Stimulated activated CD4-positive, alpha-beta T cell treated with anti-CD3 and anti-CD28 coated beads, TNF-alpha, amount 100 ng/mL, for 1 hour (primary cell): ENCODE measurements around the gene KPNB1.

Source experiments
- DNase-seq, 3 donors: peaks; one replicate each; pipeline ENCODE4 v3.0.0-alpha.2; 2020; ENCODE audit warnings: low read depth in 3 of 3, low spot score in 1 of 3

KPNB1 gene

GRCh38 chr17:47649153-47649971 lies at the start of gene KPNB1:
Gene KPNB1 (plus strand): TSS chr17:47649919. CDS start chr17:47650245, 326 bp downstream.
- DNase-seq: peak; percentile 92 to 93 (median 93)

GRCh38 chr17:47603830-47604597 lies 45.7 kb upstream of the KPNB1 start:
- DNase-seq: no peak

- no peak for DNase-seq
Observed at GRCh38 chr17:47604598-47604927, 45.2 kb upstream of the KPNB1 start.

GRCh38 chr17:47605011-47605410 lies 44.7 kb upstream of the KPNB1 start:
- DNase-seq: no peak

- DNase-seq: no peak
Observed at GRCh38 chr17:47607481-47607880, 42.2 kb upstream of the KPNB1 start.

- no peak for DNase-seq
Observed at GRCh38 chr17:47611372-47612350, 38.1 kb upstream of the KPNB1 start.

GRCh38 chr17:47615766-47616424 lies 33.8 kb upstream of the KPNB1 start:
- no peak for DNase-seq

GRCh38 chr17:47618410-47618809 lies 31.3 kb upstream of the KPNB1 start:
- no peak for DNase-seq

GRCh38 chr17:47620503-47621245 lies 29.0 kb upstream of the KPNB1 start:
- DNase-seq: no peak

GRCh38 chr17:47621293-47622179 lies 28.2 kb upstream of the KPNB1 start:
- no peak for DNase-seq

- DNase-seq: no peak
Observed at GRCh38 chr17:47622180-47622549, 27.6 kb upstream of the KPNB1 start.

GRCh38 chr17:47624727-47625068 lies 25.0 kb upstream of the KPNB1 start:
- DNase-seq: no peak

GRCh38 chr17:47628014-47628566 lies 21.6 kb upstream of the KPNB1 start:
- no peak for DNase-seq

GRCh38 chr17:47629826-47630225 lies 19.9 kb upstream of the KPNB1 start:
- DNase-seq: no peak

GRCh38 chr17:47630614-47631013 lies 19.1 kb upstream of the KPNB1 start:
- DNase-seq: no peak

- no peak for DNase-seq
Observed at GRCh38 chr17:47632991-47633390, 16.7 kb upstream of the KPNB1 start.

GRCh38 chr17:47633996-47634395 lies 15.7 kb upstream of the KPNB1 start:
- DNase-seq: no peak

- DNase-seq: no peak
Observed at GRCh38 chr17:47634870-47635269, 14.8 kb upstream of the KPNB1 start.

GRCh38 chr17:47635734-47636133 lies 14.0 kb upstream of the KPNB1 start:
- no peak for DNase-seq
